Eye (tissue), 1 donor: Measurements from ENCODE around the gene SORCS2.
A peak's percentile ranks its signal among the peaks of the same experiment; 100 is the strongest.

Experiments used
- DNase-seq: peaks from one replicate; pipeline ENCODE4 v3.0.0-alpha.2; 2015

SORCS2 gene

DNA sequence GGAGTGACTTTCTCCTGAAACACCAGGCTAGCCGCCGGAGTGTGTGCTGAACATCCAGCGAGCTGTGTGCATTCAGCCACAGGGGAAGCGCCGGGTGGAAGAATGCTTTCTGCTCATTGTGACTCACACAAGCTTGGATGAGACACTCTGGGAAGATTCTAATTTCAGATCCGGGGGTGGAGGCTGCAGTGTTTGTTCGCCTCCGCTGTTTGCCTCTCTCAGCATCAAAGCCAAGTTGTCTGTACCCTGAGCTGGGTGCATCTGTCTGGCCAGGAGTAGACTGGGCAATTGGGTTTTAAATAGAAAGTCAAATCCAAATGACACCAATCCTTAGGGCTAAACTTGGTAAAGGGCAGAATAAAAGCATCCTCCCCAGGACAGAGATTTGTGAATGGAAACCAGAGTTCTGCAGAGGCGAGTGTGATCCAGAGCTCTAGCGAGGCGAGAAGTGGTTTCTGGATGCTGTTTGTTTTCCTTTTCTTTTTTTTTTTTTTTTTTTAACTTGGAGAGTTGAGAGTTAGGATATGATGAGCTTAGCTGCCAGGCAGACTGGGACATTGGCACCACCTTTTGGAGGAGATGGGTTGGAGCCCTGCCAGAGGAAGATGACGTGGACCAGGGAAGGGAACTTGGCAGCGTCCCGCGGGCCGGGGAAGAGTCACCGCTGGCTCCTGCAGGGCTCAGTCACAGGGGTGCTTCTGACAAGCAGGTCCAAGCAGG lies 438.4 kb downstream of the SORCS2 start:
- DNase-seq: peak; percentile 40

DNA sequence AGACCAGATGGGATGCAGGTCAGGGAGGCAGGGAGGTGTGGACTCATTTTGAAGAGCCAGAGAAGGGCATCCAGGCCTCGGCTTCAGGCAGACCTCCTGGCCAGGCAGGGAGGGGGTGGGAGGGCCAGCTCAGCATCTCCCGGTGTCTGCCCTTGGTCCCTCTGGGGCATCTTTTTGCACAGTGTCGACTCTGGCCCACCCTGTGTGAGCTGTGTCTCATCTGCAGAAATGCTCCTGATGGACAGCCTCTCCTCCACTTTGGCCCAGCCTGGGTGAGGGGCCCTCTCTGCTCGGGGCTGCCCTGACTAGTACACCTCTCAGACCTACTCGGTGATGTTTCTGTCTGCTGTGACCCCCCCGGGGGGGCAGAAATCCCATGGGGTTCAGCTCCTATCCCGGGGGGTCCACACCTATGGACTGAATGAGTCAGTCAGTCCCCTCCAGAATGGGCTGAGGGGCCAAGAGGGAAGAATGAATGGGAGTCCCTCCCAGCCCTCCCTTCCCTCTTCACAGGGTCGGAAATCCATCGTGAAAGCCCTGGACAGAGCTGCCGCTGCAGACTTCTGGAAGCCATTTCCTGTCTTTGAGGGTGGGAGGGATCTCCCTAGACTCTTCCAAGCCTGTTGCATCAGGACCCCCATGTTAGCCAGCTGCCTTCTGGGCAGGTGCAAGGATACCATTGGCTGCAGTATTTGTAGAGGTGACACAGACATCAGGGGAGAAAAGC lies 439.1 kb downstream of the SORCS2 start:
- DNase-seq: no peak

DNA sequence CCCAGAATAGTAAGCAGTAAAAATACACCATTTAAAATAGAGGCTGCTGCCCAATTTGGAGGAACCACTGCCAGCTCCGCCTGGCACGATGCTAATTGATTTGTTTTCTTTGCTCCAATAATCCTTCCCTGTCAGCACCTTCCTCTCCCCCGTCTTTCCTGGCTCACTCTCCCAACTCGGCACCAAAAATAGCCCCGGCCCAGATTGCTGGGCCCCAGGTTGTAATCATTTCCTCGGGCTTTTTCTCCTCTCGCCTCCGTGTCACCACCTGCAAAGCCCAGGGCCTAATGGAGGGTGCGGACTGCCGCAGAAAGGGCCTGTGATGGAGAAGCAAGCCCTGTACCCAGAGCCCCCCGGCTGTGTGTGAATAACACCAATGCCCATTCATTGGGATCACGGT lies 440.0 kb downstream of the SORCS2 start:
- no peak for DNase-seq

DNA sequence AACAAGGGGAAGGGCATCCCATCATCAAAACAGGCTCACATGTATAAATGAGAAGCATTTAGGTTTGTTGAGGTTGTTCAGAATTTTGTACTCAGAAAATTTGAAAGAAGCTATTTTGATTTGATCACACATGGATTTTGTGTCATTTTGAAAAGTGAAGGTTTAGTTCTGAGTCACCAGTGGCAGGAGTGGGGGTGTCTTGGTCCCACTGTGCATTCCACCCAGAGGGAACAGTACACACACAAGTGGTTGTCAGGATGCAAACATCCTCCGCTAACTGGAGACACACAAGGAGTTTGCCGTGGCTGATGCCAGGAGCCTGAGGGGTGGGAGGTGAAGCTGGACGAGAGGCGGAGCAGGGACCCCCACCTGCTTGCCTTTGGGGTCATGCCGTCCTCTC lies 440.6 kb downstream of the SORCS2 start:
- no peak for DNase-seq

DNA sequence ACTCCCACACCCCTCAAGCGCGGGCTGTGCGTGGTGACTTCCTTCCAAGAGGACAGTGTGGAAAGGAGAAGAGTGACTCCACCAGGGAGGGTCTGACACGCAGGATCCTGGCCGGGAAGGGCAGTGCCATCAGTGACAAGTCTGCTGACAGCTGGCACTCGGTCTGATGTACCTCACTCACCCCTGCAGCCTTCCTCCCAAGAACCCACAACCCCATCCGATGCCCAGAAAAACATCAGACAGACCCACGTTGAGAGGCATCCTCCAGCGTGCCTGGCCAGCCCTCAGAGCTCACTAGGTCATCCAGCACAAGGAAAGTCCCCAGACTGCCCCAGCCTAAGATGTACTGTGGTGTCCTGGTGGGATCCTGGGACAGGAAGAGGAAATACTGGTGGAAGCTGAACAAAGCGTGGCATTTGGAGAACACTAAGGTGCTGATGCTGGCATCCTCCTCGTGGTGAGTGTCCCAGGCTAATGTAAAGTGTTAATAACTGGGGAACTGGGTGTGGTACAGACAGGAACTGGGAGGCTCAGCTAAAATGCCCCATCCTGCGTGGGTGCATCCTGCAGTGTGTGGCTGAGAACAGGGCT lies 442.4 kb downstream of the SORCS2 start:
- no peak for DNase-seq

DNA sequence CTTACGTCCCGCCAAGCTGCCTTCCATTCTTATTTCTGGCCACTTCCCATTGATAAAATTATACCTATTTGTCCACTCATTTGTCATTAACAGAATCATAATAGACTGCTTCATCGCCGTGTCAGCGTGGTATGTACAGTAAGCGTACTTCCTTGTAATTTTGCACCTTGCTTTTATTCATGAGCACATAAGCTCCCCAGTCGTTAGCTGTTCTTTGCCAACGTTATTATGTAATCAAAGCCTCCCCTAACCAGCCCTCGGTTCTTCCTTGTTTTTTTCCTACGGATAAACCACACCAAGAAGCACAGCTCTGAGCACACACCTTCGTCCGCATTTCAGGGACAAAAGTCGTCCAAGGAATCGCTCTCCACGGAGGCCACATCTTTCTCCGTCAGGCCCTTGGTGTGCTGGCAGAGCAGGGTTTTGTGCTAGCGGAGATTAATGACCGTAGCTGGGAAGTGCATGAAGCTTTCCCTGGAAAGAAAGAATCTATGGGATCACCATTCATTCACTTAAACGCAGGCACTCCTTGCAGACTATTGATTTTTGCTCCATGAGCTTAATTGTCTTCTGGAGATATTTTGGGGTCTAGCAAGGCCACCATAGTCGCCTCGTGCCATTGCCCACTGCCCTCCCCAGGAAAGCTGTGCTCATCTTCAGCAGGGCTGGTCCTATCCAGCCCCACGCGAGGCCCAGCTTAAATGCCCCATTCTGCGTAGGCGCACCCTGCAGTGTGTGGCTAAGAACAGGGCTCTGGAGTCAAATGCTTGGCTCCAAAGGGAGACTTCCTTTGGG lies 443.3 kb downstream of the SORCS2 start:
- no peak for DNase-seq

DNA sequence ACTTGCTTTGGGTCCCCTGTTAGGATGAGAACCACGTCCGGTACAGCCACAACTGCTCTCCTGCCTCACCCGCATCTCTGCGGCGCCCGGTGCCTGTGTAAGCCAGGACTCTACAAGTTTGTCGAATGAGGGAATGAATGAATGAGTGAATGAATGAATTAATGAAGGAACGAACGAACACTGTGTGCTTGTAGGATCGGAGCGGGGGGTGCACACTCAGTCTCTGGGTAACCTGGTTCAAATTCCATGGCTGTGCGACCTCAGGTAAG lies 443.8 kb downstream of the SORCS2 start:
- DNase-seq: no peak

DNA sequence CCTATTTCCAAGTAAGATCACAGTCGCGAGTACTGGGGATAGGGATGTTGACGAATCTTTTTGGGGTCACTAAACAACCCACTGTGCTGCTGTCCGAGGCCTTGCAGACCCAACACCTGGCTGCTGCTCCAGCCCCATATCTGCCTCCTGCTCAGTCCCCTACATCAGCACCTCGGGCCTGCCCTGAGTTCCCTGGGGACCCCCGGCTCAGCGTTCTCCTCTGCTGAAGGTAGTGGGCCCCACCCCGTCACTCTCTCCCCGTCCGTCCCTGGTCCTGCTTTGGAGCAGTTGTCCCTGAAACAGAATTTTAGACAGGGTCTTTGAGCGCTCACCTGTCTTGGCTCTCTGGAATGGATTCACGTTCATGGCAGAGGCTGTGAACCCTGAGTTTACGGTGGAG lies 444.8 kb downstream of the SORCS2 start:
- DNase-seq: no peak

DNA sequence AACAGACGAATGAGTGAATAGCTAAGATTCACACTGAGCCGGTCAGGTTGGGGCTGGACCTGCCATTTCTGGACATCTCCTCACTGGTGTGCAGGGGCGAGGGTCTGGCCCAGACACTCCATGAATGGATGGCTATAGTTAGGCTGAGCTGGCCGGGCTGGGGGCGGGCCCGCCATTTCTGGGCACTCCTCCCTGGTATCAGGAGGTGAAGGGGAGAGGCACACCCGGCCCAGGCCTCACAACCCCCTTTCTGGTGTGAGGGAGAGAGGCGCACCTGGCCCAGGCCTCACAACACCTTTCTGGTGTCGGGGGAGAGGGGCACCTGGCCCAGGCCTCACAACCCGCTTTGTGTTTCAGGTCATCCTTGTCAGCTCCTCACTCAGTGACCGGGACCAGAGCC lies 445.6 kb downstream of the SORCS2 start:
- no peak for DNase-seq

DNA sequence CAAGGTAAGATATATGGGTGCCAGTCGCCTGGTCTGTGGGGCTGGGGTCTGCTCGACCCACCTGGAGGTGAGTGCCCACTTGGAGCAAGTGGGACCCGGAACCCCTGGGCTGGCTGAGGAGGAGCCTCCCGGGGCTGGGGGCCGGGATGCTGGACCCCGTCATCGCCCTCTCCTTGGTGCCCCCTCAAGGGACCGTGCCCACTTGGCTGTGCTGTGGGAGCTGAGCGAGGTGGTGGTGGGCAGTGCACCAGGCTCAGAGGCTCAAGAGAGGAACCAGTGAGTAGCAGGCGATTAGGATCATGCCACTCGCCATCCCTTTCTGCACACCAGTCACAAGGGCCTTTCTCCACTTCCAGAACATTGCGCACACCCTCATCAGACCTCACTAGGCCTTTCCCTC lies 446.2 kb downstream of the SORCS2 start:
- DNase-seq: no peak

DNA sequence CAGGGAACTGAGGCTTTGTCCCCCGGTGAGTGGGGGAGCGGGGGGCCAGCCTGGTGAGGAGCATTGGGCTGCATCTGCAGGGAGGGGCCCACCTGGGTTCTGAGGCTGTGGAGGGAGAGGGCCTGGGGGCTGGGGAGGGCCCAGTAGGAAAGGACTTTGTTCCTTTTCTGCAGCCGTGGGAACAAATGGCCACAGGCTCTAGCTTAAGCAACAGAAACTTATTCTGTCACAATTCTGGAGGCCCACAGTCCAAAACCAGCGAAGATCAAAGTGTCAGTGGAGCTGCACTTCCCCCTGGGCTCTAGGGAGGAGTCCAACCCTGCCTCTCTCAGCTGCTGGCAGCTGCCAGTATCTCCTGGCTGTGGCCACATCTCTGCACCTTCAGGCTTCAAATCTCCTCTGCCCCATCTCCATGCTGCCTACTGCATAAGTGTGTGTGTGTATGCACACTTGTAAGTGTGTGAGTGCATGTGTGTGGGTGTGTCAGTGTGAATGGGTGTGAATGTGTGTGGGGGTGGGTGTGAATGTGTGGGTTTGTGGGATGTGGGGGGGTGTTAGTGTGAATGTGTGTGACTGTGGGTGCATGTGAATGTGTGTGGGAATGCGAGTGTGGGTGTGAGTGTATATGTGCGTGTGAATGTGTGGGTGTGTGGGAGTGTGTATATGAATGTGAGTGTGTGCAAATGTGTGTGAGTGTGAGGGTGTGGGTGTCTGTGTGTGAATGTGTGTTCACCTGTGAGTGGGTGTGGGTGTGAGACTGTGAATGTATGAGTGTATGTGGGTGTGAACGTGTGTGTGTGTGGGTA lies 446.8 kb downstream of the SORCS2 start:
- no peak for DNase-seq

DNA sequence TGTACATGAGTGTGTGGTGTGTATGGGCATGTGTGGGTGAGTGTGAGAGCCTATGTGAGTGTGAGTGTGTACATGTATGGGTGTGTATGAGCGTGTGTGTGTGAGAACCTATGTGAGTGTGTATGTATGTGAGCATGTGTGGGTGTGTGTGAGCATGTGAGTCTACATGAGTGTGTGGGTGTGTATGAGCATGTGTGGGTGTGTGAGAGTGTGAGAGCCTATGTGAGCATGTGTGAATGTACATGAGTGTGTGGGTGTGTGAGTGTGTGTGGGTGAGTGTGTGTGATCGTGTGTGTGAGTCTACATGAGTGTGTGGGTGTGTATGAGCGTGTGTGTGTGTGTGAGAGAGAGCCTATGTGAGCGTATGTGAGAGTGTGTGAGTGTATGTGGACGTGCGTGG lies 447.8 kb downstream of the SORCS2 start:
- DNase-seq: no peak

DNA sequence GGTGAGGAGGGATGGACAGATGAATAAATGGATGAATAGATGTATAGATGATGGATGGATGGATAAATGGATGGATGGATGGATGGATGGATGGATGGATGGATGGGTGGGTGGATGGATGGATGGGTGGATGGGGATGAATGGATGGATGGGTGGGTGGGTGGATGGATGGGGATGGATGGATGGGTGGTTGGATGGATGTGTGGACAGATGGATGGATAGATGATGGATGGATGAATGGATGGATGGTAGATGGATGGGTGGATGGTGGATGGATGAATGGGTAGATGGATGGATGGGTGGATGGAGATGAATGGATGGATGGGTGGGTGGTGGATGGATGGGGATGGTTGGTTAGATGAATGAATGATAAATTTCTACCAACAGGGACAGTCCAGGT lies 449.4 kb downstream of the SORCS2 start:
- DNase-seq: no peak

DNA sequence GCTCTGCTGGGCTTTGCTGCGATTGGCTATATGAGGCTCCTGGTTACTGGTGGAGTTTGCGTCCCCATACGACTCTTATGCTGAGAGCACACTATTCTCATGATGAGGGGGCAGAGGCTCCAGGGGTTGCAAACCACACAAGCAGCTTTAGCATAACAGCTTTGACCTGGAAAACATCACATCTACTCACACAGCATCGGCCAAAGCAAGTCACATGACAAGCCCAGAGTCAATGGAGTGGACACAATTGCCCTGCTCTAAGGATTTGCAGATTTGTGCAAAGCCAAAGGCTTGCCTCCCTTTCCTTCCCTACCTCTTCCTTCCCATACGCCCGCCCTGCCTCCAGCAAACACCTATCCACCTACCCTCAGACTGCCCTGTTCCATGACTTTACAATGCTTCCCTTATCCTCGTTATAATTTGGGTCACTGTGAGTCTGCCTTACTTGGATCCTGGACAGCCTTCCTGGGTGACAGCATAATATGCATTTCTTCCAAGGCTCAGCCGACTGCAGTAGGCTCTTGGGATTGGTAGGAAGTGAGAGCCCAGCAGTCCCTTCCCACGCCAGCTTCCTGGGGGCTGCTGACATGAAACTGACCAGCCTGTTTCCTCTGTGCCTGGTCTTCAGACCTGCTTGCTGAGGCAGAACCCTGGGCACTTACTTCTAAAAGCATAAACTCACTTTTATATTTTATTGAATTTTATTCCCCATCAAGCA lies 450.6 kb downstream of the SORCS2 start:
- peak; percentile 86 for DNase-seq

DNA sequence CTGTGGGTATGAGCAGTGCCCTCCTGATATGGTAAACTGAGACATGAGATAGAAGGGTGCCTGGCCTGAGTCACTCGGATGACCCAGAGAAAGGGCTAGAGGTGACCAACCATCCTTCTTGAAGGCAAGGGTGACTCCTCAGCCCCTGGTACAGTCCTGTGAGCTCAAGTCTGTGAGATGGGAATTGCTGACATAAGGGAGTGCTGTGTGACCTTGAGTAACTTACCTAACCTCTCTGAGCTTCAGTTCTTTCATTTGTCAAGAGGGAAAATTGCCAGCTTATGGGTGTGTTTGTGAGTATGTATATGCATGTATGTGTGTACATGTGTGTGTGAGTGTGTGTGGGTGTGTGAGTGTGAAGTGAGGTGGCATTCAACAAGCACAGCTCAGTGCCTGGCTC lies 452.8 kb downstream of the SORCS2 start:
- no peak for DNase-seq

DNA sequence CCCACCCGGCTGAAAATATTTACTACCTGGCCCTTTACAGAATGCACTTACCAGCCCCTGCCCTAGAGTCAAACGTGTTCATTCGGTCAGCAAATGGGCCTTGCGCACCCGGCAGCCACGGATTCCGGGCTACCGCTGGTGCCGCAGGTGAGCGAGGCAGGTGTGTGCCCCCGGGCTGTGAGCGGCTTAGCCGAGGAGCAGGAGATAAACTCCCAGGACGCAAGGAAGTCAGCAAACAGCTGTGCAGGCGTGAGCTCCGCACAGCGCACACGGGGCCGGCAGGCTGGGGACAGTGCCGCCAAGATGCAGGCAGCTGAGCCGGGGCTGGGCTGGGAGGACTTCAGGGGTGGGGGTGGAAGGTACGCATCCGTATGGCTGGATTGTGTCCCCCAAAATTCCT lies 453.6 kb downstream of the SORCS2 start:
- DNase-seq: no peak

DNA sequence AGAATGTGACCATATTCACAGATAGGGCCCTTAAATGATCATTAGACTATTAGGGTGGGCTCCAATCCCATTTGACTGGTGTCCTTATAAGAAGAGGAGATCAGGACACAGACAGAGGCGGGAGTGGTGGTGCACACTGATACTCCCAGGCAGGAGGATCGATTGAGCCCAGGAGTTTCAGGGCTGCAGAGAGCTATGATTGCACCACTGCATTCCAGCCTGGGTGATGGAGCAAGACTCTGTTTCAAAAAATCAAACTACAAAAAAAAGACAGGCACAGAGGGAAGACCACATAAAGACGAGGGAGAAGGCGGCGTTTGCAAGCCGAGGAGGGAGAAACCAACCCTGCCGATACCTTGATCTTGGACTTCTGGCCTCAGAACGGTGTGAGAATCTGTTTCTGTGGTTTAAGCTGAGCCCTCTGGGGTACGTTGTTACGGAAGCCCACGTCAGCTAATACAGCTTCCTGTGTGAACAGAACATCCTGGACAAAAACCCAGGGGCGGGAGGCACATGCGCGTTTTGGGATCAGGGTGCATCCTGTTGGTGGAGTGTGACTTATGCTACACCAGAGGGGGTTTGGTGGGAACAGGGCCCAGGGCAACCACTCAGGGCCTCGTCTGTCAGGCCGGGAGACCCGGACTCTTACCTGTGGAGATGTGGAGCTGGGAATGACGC lies 454.2 kb downstream of the SORCS2 start:
- no peak for DNase-seq

DNA sequence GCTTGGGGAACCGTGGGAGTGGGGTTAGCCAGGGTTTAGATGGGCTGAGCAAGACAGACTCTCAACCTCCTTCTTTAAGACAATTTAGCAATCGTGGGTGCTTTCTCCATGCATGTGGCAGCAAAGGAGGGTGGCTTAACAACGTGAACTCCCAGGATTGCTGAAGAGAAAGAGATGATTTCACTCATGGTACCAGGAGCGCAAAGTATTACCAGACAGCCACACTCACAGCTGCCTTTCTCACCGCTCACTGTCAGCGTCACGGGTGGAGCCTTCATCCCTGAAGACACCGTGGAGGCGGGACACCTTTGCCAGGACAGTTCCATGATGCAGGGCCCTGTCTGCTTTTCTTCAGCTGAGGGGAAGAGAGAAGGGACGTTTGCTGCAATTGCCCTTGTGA lies 454.8 kb downstream of the SORCS2 start:
- DNase-seq: no peak

DNA sequence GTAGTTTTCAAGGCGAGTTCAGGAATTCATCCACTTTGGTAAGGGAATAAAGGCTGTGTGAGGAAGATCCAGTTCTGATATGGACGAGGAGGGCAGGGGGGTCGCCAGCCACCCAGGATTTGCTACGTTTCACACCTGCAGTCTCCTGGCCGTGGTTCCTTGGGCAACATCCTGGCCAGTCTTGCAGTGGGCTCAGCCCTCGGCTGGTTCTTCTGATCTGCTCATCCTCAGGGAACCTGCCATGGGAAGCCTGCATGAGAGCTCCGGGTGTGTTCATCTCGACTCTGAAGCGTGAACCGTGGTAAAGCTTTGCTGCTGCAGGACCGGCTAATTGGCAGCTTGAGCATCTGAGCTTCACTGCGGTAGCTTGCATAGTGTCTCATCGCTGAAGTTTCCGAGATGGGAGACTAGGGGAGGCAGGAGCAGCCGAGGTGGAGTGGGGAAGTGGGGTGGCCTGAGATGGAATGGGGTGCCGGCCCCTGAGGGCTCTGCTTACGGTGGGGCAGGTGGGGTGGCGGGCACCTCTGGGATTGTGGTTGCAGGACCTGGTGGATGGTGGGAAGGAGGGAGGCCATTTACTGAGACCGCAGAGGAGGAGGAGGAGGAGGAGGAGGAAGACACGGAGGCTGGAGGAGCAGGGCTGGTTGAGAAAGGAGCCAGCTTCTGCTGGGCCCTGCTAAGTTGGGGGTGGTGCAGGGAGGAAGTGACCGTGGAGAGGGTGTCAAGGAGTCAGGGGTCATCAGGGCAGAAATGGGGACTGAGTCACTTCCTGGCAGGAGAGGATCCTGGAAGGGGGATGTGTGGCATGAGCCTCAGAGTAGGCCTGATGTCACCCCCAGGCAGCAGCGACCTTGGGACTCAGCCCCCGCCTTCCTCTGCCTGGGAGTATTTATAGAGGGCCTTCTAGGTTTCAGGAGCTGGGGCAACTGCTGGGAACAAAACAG lies 455.5 kb downstream of the SORCS2 start:
- peak; percentile 44 for DNase-seq
